Measurements from ENCODE around the gene GLI2. TPM values are rescaled to one million over a fixed set of nuclear protein-coding genes. Genes with fewer than 3 reads are reported as not detected.

The GLI2 gene
- total and polyA plus RNA-seq, 2 experiments from 2014 or later = 2.0 to 13.8 TPM

GRCh38 chr2:120747281-120747680 is 11.6 kb downstream of the GLI2 start:
- Histone ChIP-seq H3K9me3 (ENCODE audit: low read depth) (no peaks in the 10 kb centered on the region), H3K36me3 (no peaks in the 10 kb centered on the region), H3K27me3 (no peaks in the 10 kb centered on the region), H3K4me3 (no peak overlapping the region), H3K4me1 (ENCODE audit: low read depth) (peaks cover 11% of the 10 kb centered on the region), H3K27ac (no peak overlapping the region)
- no peak for TF ChIP-seq CTCF (IDR thresholded peaks at IDR 0.05; ENCODE audit: low read depth, low read length)
- no peak for DNase-seq (ENCODE audit: low read depth in 1 of 2, low spot score in 1 of 2)

GRCh38 chr2:120747706-120748105 is 12.0 kb downstream of the GLI2 start:
- Histone ChIP-seq H3K4me1 (ENCODE audit: low read depth) (peaks cover 10% of the 10 kb centered on the region), H3K36me3 (no peaks in the 10 kb centered on the region), H3K9me3 (ENCODE audit: low read depth) (no peaks in the 10 kb centered on the region), H3K27me3 (no peaks in the 10 kb centered on the region), H3K4me3 (no peak overlapping the region), H3K27ac (no peak overlapping the region)
- DNase-seq (ENCODE audit: low read depth in 1 of 2, low spot score in 1 of 2) = no peak
- TF ChIP-seq CTCF (IDR thresholded peaks at IDR 0.05; ENCODE audit: low read depth, low read length) = no peak

GRCh38 chr2:120748310-120748709 is 12.6 kb downstream of the GLI2 start:
- no peaks in the 10 kb centered on the region for H3K27me3 ChIP-seq
- TF ChIP-seq CTCF (IDR thresholded peaks at IDR 0.05; ENCODE audit: low read depth, low read length) = no peak
- no peaks in the 10 kb centered on the region for H3K36me3 ChIP-seq
- H3K9me3 ChIP-seq (ENCODE audit: low read depth) = no peaks in the 10 kb centered on the region
- H3K4me3 ChIP-seq = no peak overlapping the region
- H3K27ac ChIP-seq = no peak overlapping the region
- H3K4me1 ChIP-seq (ENCODE audit: low read depth) = peaks cover 10% of the 10 kb centered on the region
- DNase-seq (ENCODE audit: low read depth in 1 of 2, low spot score in 1 of 2) = no peak

- no peak overlapping the region for H3K27ac ChIP-seq
- no peaks in the 10 kb centered on the region for H3K27me3 ChIP-seq
- H3K36me3 ChIP-seq = no peaks in the 10 kb centered on the region
- no peak for DNase-seq (ENCODE audit: low read depth in 1 of 2, low spot score in 1 of 2)
- H3K4me1 ChIP-seq (ENCODE audit: low read depth) = peaks cover 10% of the 10 kb centered on the region
- H3K4me3 ChIP-seq = no peak overlapping the region
- TF ChIP-seq CTCF (IDR thresholded peaks at IDR 0.05; ENCODE audit: low read depth, low read length) = no peak
- H3K9me3 ChIP-seq (ENCODE audit: low read depth) = no peaks in the 10 kb centered on the region
Measured at GRCh38 chr2:120748741-120749140, 13.1 kb downstream of the GLI2 start.

- DNase-seq (ENCODE audit: low read depth in 1 of 2, low spot score in 1 of 2) = no peak
- no peak for TF ChIP-seq CTCF (IDR thresholded peaks at IDR 0.05; ENCODE audit: low read depth, low read length)
- no peaks in the 10 kb centered on the region for H3K36me3 ChIP-seq
- no peaks in the 10 kb centered on the region for H3K9me3 ChIP-seq (ENCODE audit: low read depth)
- peak overlapping the region; percentile 65 for H3K27ac ChIP-seq
- peaks cover 10% of the 10 kb centered on the region for H3K4me1 ChIP-seq (ENCODE audit: low read depth)
- no peak overlapping the region for H3K4me3 ChIP-seq
- H3K27me3 ChIP-seq = no peaks in the 10 kb centered on the region
Measured at GRCh38 chr2:120749506-120750431, 14.1 kb downstream of the GLI2 start.

Measured in cardiac muscle cell (in vitro differentiated cells and primary cell).